HG02840 (cell line): ENCODE measurements around the gene HYI.

Experiments
- ATAC-seq: cut with Tn5 transposase; IDR thresholded peaks from one replicate; pipeline ENCODE4 v1.9.1; 2021; ENCODE audit warnings: mild to moderate bottlenecking, moderate library complexity, moderate number of reproducible peaks; ENCODE audit not compliant: unreplicated experiment, low FRiP score

HYI gene

GRCh38 chr1:43445606-43446387 is 7.9 kb downstream of the HYI start:
- ATAC-seq: no peak

DNA sequence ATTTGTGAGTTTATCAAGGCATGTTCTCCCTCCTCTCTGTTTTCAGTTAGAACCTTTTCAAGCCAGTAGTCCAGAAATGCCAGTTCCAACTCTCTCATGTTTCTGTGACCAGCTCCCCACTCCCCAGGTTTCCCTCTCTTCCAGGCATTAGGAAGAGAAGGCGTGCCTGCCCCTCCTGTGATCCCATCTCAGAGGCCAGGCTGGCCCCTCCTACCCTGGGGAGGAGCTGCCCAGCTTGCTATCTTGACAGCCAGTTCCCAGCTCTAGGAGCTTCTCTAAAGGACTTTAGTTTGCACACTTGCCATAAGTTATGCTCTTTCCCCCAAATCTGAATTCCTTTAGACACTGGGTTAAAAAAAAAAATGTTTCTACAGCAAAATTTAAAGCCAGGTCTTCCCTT is 8.9 kb downstream of the HYI start:
- ATAC-seq: no peak

GRCh38 chr1:43444151-43444828 is 9.4 kb downstream of the HYI start:
- ATAC-seq: no peak

DNA sequence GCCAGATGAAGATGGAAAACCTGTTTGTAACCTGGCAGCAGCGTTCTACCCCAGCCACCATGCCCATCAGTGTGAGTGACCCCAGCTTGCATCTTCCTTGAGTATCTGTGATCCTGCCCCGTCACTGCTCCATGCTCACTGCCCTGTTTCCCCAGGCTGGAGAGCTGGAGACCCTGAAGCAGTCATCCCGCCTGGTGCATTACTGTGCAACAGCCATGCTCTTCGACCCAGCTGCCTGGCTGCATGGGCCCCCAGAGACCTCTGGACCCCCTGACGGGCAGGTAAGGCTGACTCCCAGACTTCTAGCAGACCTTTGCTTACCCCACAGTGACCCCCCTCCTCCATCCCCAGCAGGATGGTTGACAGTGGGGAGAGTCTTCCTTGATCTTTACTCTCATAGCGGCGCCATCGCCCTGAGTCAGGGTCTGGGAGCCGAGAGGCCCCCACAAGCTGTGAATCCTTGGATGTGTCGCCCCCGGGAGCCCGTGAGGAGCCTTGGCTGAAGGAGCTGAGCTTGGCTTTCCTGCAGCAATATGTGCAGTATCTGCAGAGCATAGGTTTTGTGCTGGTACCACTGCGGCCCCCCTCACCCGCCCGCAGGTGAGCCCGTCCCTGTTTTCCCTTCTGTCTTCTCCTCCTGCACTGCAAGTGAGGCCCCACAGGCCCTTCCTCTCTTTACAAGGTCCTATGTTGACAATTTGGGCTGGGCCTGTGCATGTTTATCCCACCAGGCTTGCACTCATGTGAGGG is 10.4 kb downstream of the HYI start:
- no peak for ATAC-seq

GRCh38 chr1:43442756-43443155 is 11.0 kb downstream of the HYI start:
- no peak for ATAC-seq

- no peak for ATAC-seq
Observed at GRCh38 chr1:43441894-43442637, 11.7 kb downstream of the HYI start.

DNA sequence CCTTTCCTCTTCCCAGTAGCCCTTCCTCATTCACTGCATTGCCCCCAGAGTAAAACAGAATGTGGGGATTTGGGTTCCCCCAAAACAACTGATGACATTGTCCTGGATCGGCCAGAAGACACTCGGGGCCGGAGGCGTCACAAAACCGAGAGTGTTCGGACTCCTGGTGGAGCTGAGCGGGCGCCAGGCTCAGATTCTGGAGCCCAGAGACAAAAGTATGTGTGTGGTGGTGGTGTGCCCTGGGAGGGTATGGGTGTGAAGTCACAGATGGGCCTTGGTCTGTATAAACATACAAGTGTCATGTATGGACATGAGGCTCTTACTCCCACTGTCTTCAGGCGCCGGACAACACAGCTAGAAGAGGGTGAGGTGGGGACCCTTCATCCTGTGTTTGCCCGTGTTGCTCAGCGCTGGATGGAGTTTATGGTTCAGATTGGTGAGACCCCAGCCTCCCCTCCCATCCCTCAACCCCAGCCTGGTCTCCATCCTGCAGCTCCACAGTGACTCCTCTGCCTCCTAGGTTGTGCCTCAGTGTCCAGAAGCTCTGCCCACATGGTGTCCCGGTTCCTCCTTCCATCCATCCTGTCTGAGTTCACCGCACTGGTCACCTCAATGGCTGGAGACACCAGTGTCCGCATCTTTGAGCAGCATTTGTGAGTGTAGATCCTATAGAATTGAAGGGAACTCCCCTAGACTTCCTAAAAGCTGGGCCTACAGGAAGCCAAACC is 12.4 kb downstream of the HYI start:
- ATAC-seq: no peak

DNA sequence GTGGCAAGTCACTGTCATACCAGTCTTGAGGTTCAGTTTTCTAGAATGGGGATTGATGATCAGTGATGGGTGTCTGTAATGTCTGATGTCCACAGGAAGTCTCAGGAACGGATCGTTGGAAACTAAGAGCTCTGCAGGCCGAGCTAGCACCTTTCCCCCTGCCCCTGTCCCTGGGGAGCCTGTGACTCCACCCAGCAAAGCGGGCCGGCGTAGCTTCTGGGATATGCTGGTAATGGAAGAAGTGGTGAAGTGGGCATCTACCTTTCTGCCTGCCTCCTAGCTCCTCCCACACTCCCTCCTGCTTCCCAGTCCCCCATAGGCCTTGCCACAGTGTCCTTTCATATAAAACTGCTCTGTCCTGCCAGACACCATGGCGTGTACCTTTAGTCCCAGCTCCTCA is 13.4 kb downstream of the HYI start:
- no peak for ATAC-seq

GRCh38 chr1:43439781-43440180 is 13.9 kb downstream of the HYI start:
- no peak for ATAC-seq

GRCh38 chr1:43438953-43439581 is 14.7 kb downstream of the HYI start:
- no peak for ATAC-seq

DNA sequence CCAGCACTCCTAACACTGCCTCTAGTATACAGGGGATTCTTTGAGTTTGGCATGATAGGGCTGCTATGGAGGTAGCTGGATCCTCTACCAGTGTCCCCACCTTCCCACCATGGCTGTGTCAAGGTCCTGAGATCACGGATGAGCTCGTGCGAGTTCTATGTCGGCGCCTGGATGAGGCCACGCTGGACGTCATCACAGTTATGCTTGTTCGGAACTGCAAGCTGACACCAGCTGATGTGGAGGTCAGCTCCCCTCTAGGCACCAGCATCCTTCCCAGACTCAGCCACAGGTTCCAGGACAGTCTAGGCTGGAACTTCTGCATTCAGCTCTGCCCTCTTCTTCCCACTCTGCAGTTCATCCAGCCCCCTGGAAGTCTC is 15.2 kb downstream of the HYI start:
- ATAC-seq: no peak

DNA sequence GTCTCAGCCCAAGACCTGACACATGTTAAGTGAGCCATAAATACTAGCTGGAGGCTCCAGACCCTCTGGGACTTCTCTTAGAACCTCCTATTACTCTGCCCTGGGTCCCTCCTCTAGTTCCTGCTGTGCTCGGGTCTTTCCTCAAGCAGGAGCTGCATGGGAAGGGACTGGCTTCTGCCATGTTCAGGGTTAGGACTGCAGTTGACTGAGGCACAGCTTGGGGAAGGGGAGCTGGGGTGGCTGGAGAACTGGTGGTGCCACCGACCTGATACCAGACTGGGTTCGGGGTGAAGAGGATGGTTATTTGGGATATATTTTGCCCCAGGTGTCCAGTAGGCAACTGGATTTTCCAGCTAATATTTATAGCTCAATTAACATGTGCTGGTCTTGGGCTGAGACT is 15.7 kb downstream of the HYI start:
- no peak for ATAC-seq

GRCh38 chr1:43437031-43437973 is 16.4 kb downstream of the HYI start:
- no peak for ATAC-seq

- no peak for ATAC-seq
Observed at GRCh38 chr1:43436371-43436770, 17.4 kb downstream of the HYI start.

DNA sequence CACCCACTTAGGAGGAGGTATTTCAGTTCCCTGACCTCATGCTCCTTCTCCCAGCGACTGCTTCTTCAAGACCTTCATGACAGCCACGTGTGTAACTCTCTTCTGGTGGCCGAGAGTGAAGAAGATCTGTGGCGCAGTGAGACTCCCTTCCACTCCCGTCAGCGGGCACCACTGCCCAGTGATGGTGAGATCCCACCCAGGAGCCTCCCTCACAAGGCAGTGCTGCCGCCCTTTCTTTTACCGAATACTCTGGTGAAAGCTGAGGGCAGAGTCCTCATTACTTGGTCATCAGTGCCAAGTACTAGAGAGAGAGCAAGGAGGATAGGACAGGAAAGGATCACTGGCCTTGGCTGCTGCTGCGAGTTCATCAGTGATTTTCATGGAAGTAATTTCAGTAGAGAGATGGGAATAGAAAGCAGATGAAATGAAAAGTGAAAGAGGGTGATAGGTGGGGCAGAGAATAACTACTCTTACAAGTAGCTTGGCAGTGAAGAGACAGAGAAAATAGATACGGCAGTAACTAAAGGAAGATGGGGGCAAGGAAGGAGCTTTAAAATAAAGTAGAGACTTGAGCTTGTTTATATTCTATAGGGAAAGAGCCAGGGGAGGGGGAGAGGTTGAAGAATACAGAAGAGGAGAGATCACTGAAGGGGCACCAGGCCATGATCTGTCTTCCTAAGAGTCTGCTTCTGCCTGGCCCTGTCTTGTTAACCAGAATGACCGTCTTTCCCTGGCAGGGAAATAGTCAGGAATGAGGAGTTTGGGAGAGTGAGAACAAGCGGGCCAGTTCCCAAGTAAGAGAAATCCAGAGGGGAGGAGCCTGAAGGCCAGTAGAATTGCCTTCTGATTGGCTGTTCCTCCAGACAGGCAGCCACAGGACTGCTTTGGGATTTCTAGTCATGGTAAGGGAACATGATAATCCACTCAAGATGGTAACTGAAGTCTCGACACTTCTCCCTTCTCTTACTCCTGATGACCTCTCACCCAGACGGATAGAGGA is 18.3 kb downstream of the HYI start:
- no peak for ATAC-seq

- ATAC-seq: no peak
Observed at GRCh38 chr1:43434256-43434655, 19.5 kb downstream of the HYI start.

GRCh38 chr1:43432907-43433306 is 20.8 kb downstream of the HYI start:
- ATAC-seq: no peak
